GM18520 (cell line): ENCODE measurements around the gene NCCRP1.
"Not testable (repeated sequence)": the region's sequence is repeated elsewhere in the genome, so short reads cannot be mapped to it uniquely, and the experiment has no call there.

Source experiments
- ATAC-seq: cut with Tn5 transposase; IDR thresholded peaks from one replicate; pipeline ENCODE4 v1.9.1; 2021; ENCODE audit not compliant: unreplicated experiment

The NCCRP1 gene

DNA sequence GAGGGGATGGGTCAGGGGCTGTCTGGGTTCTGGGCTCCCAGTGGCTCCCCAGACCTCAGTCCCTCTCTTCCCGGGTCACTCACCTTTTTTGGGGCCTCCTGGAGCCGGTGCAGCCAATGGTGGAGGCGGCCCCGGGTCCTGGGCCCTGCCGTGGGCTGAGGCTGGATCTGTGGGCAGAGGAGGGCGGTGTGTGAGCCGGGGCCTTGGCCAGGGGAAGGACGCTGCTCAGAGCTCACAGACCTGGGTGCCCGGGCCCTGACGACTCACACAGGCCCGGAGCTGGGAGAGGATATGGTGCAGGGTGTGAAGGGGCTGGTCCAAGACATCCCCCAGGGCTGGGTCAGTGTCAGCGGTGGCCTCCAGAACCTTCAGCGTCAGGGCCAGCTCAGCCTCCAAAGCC is 47.0 kb downstream of the NCCRP1 start:
- ATAC-seq: not testable (repeated sequence)

DNA sequence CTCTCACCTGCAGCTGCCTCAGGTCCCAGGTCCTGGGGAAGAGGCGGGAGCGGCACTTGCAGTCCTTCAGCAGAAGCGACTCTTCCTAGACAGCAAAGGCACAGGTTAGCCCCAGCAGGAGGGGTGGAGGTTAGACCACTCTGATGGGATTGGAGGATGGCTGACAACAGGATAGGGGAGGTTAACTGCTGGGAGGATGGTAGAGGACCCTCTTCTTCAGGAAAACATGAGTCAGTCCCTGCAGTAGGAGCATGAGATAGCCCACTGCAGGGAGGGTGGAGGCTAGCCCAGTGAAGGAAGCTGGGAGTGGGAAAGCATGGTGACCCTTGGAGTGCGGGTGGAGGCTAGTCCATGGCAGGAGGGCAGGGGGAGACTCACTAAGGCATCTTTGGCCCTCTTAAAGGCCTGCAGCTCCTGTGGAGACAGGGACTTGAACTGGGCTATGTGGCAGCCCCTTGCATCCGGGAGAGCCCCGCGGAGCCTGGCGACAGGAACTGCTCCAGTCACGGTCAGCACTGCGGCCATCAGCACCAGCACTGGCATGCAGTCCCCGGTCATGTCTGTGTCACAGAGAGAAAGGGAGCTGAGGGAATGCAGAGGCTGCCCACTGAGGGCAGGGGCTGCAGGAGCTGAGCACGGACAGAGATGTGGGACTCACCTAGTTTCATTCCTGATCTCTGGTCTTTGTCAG is 47.8 kb downstream of the NCCRP1 start, which contains the start of gene IFNL3:
Gene IFNL3, minus strand, starts transcription at position 597 of the 691 bp plus-strand sequence. Its CDS starts 39 bp downstream, at position 558.
- not testable (repeated sequence) for ATAC-seq

DNA sequence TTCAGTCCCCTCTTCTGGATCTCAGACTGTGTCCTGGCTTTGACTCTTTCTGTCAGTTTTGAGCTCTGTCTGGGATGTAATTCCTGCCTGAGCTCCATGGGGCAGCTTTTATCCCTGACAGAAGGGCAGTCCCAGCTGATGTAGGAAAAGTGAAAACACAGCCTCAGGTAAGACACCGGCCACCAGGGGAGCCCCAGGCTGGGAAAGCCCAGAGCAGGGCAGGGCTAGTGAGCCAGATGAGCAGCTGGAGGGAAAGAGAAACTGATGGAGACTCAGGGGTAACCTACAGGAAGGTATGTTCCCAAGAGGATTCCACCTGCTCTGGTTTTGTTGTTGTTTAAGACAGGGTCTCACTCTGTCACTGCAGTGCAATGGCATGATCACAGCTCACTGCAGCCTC is 48.4 kb downstream of the NCCRP1 start:
- not testable (repeated sequence) for ATAC-seq

DNA sequence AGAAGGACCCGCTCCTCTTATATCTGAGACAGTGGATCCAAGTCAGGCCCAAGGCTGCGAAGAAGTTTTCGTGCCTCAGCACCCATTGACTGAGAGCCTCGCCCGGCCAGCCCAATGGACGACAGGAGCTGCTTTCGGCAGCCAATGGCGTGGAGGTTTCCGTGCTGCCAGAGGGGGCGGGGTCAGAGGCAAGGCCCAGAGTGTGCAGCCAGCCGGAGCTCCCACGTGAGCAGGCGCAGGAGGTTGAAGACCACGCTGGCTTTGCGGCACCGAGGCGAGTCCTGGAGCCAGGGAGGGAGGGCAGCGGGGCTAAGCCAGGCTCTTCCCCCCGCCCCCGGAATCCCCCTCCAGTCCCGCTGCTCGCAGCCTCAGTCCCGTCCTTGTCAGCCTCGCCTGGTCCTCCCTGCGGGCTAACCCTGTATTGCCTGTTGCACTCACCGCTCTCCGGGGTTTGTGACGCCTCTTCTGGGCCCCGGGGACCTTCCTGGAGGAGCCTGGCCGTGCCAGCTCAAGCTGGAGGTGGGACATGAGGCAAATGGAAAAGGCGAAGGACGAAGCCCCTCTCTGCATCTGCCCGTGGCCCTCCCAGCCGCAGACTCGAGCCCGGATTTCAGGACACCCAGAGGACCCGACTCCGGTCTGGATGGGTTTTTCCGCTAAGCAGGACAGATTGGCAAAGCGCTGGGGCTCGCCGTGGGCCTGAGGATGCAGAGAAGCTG is 50.3 kb downstream of the NCCRP1 start:
- ATAC-seq: no peak

DNA sequence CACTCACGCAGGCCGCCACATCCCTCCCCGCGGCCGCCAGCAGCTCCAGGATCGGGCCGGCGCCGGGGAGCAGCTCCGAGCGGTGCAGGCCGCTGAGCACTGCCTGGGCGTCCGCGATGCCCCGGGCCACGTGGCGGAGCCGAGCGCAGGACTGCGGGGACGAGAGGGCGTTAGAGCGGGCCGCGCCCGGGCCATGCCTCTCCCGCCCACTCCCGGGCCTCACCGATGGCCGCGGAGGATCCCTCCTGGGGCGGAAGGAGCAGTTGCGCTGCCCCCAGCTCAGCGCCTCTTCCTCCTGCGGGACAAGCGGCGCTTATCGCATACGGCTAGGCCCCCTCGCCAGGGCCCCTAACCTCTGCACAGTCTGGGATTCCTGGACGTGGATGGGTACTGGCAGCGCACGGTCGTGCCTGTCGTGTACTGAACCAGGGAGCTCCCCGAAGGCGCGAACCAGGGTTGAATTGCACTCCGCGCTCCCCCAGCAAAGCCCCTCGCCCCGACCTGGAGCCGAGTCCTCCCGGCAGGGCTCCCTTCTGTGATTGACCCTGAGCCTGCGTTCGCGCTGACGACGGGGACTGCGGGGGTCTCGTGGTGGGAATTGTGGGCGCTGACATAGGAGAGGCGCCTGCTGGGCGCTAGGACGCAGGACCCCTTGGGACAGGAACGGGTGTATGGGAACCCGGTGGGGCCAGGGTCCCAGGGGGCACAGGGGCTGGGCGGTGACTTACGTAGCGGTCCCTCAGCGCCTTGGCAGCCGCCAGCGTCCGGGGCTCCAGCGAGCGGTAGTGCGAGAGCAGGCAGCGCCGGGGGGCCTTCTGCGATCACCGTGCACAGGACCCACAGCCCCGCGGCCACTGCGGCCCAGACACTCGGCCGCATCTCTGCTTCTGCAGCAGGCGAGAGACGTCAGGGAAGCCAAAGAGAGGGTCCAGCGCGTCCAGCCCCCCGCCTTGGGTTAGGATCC is 51.2 kb downstream of the NCCRP1 start:
- no peak for ATAC-seq

DNA sequence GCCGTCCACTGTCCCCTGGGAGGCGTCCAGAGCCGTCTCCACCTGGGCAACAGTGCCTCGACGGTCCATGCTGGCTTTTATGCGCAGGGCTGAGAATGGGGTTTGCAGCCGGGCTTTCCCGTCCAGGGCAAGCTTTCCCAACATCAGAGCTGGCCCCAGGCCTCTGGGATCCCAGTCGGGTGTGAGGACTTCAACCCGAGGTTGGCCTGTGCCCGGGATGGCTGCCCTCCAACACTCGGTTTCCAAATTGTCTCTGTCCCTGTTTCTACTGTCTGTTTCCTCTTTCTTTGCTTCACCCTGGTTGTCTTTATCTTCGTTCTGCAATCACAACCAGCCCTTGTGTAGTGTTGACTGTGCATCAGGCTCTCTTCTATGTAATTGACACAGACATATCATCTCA is 52.0 kb downstream of the NCCRP1 start, which contains the start of gene IFNL4:
Gene IFNL4, minus strand, starts transcription at position 51 of the 400 bp plus-strand sequence.
- no peak for ATAC-seq

DNA sequence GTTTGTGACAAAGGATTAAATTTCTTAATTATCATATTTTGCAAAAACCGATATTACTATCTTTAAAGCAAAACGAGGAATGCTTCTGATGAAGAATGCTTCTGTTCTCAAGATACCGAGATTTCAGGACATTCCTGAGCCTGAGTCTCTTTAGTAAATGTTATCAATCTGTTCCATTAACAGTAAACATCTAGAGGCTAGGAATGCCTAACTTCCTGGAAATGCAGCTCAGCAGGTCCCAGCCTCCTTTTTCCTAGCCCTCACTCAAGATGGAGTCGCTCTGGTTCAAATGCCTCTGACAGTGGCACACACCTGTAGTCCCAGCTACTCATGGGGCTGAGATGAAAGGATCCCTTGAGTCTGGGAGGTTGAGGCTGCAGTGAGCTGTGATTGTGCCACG is 54.3 kb downstream of the NCCRP1 start:
- no peak for ATAC-seq
